ENCODE data around the gene CCR5.

The CCR5 gene

GRCh38 chr3:46407970-46408369 lies 37.2 kb downstream of the CCR5 start:
- H3K9ac ChIP-seq (ENCODE audit: low read length): no peak overlapping the region
- no peak overlapping the region for H4K5ac ChIP-seq (ENCODE audit: low read length)
- H3K18ac ChIP-seq (ENCODE audit: low read length): no peak overlapping the region
- H3K79me2 ChIP-seq (ENCODE audit: control insufficient read depth, insufficient read depth, low read length): no peaks in the 10 kb centered on the region
- H3K23ac ChIP-seq (ENCODE audit: low read length): no peak overlapping the region
- no peak overlapping the region for H3K4me3 ChIP-seq (ENCODE audit: low read length)
- no peak overlapping the region for H3K56ac ChIP-seq (ENCODE audit: low read length)
- no peaks in the 10 kb centered on the region for H3K27me3 ChIP-seq (ENCODE audit: insufficient read depth, low read length, poor library complexity)
- no peak overlapping the region for H4K8ac ChIP-seq (ENCODE audit: low read depth, low read length)
- no CpG with 5 or more reads among the region's 7 CpGs for WGBS (ENCODE audit: extremely low coverage, insufficient coverage, low lambda C conversion rate)
- no peak overlapping the region for H2BK5ac ChIP-seq (ENCODE audit: low read length)
- H3K4me2 ChIP-seq (ENCODE audit: low read length): no peak overlapping the region
- H2BK120ac ChIP-seq (ENCODE audit: low read depth, low read length): no peak overlapping the region
- no peaks in the 10 kb centered on the region for H3K79me1 ChIP-seq (ENCODE audit: low read length)
- no peak overlapping the region for H2BK15ac ChIP-seq (replicated peaks; ENCODE audit: low read depth)
- no peak overlapping the region for H2AK5ac ChIP-seq (ENCODE audit: low read length)
- H3K27ac ChIP-seq (ENCODE audit: low read depth, low read length): no peak overlapping the region
- no peak for DNase-seq
- H3K4me1 ChIP-seq (ENCODE audit: control insufficient read depth, low read depth, low read length): no peaks in the 10 kb centered on the region
- no peak overlapping the region for H3K4ac ChIP-seq (ENCODE audit: low read depth, low read length)
- no peaks in the 10 kb centered on the region for H3K36me3 ChIP-seq (ENCODE audit: control insufficient read depth, insufficient read depth, low read length)

GRCh38 chr3:46408853-46409252 lies 38.1 kb downstream of the CCR5 start:
- no peak overlapping the region for H2BK15ac ChIP-seq (replicated peaks; ENCODE audit: low read depth)
- no CpG with 5 or more reads among the region's 7 CpGs for WGBS (ENCODE audit: extremely low coverage, insufficient coverage, low lambda C conversion rate)
- H3K56ac ChIP-seq (ENCODE audit: low read length): no peak overlapping the region
- H3K4ac ChIP-seq (ENCODE audit: low read depth, low read length): no peak overlapping the region
- no peak overlapping the region for H4K5ac ChIP-seq (ENCODE audit: low read length)
- no peaks in the 10 kb centered on the region for H3K36me3 ChIP-seq (ENCODE audit: control insufficient read depth, insufficient read depth, low read length)
- no peak overlapping the region for H2BK120ac ChIP-seq (ENCODE audit: low read depth, low read length)
- H3K79me1 ChIP-seq (ENCODE audit: low read length): no peaks in the 10 kb centered on the region
- H3K27me3 ChIP-seq (ENCODE audit: insufficient read depth, low read length, poor library complexity): no peaks in the 10 kb centered on the region
- H3K4me3 ChIP-seq (ENCODE audit: low read length): no peak overlapping the region
- DNase-seq: no peak
- no peak overlapping the region for H3K27ac ChIP-seq (ENCODE audit: low read depth, low read length)
- no peak overlapping the region for H4K8ac ChIP-seq (ENCODE audit: low read depth, low read length)
- H3K79me2 ChIP-seq (ENCODE audit: control insufficient read depth, insufficient read depth, low read length): no peaks in the 10 kb centered on the region
- H2BK5ac ChIP-seq (ENCODE audit: low read length): no peak overlapping the region
- H3K18ac ChIP-seq (ENCODE audit: low read length): no peak overlapping the region
- no peak overlapping the region for H2AK5ac ChIP-seq (ENCODE audit: low read length)
- H3K23ac ChIP-seq (ENCODE audit: low read length): no peak overlapping the region
- no peak overlapping the region for H3K4me2 ChIP-seq (ENCODE audit: low read length)
- no peak overlapping the region for H3K9ac ChIP-seq (ENCODE audit: low read length)
- H3K4me1 ChIP-seq (ENCODE audit: control insufficient read depth, low read depth, low read length): no peaks in the 10 kb centered on the region

DNA sequence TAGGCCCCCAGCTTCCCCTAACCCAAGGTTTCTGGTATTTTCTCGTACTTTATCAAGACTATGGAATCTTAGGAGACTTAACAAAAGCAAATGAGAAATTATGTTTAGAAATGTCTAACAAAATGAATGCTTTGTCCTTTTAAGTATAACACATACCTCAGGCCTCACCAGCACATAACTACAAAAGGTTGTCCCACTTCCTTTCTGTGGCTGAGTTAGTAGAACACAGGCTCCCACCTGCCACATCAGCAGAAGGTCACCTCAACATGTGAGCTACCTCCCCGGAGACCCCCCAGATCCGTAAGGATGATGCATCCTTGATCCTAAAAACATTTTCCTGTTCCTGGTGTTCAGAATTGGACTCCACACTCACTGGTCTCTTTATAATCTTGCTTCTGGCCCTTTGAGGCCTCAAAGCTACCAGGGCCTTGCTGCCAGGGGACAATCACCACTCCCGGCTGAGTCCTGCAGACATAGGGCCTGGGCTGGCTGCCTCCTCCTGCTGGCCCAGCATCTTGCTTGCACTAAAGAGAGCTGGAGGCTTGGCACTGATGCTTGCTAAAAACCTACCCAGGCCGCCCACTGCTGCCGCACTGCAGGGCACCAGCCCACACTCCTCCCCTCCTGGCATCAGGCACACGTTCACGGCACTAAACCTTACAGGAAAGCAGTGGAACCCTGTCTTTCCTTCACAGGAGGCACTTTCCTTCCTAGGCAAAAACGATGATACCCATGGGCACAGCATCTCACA lies 39.2 kb downstream of the CCR5 start:
- H3K27ac ChIP-seq (ENCODE audit: low read depth, low read length): no peak overlapping the region
- no CpG with 5 or more reads among the region's 9 CpGs for WGBS (ENCODE audit: extremely low coverage, insufficient coverage, low lambda C conversion rate)
- H2AK5ac ChIP-seq (ENCODE audit: low read length): no peak overlapping the region
- H3K18ac ChIP-seq (ENCODE audit: low read length): no peak overlapping the region
- no peak overlapping the region for H3K4ac ChIP-seq (ENCODE audit: low read depth, low read length)
- H3K4me2 ChIP-seq (ENCODE audit: low read length): no peak overlapping the region
- no peaks in the 10 kb centered on the region for H3K36me3 ChIP-seq (ENCODE audit: control insufficient read depth, insufficient read depth, low read length)
- H2BK15ac ChIP-seq (replicated peaks; ENCODE audit: low read depth): no peak overlapping the region
- no peak overlapping the region for H2BK5ac ChIP-seq (ENCODE audit: low read length)
- no peak overlapping the region for H4K5ac ChIP-seq (ENCODE audit: low read length)
- no peaks in the 10 kb centered on the region for H3K79me1 ChIP-seq (ENCODE audit: low read length)
- DNase-seq: no peak
- H3K27me3 ChIP-seq (ENCODE audit: insufficient read depth, low read length, poor library complexity): no peaks in the 10 kb centered on the region
- H2BK120ac ChIP-seq (ENCODE audit: low read depth, low read length): no peak overlapping the region
- H3K9ac ChIP-seq (ENCODE audit: low read length): no peak overlapping the region
- H3K4me3 ChIP-seq (ENCODE audit: low read length): no peak overlapping the region
- no peak overlapping the region for H4K8ac ChIP-seq (ENCODE audit: low read depth, low read length)
- no peaks in the 10 kb centered on the region for H3K4me1 ChIP-seq (ENCODE audit: control insufficient read depth, low read depth, low read length)
- no peak overlapping the region for H3K23ac ChIP-seq (ENCODE audit: low read length)
- H3K79me2 ChIP-seq (ENCODE audit: control insufficient read depth, insufficient read depth, low read length): no peaks in the 10 kb centered on the region
- no peak overlapping the region for H3K56ac ChIP-seq (ENCODE audit: low read length)

GRCh38 chr3:46410669-46411068 lies 39.9 kb downstream of the CCR5 start:
- Histone ChIP-seq H2BK5ac (ENCODE audit: low read length) (no peak overlapping the region), H2BK15ac (replicated peaks; ENCODE audit: low read depth) (no peak overlapping the region), H3K4me2 (ENCODE audit: low read length) (no peak overlapping the region), H3K27ac (ENCODE audit: low read depth, low read length) (no peak overlapping the region), H3K79me1 (ENCODE audit: low read length) (no peaks in the 10 kb centered on the region), H3K27me3 (ENCODE audit: insufficient read depth, low read length, poor library complexity) (no peaks in the 10 kb centered on the region), H3K4me3 (ENCODE audit: low read length) (no peak overlapping the region), H3K56ac (ENCODE audit: low read length) (no peak overlapping the region), H2AK5ac (ENCODE audit: low read length) (no peak overlapping the region), H4K5ac (ENCODE audit: low read length) (no peak overlapping the region), H3K9ac (ENCODE audit: low read length) (no peak overlapping the region), H4K8ac (ENCODE audit: low read depth, low read length) (no peak overlapping the region), H3K36me3 (ENCODE audit: control insufficient read depth, insufficient read depth, low read length) (no peaks in the 10 kb centered on the region), H2BK120ac (ENCODE audit: low read depth, low read length) (no peak overlapping the region), H3K79me2 (ENCODE audit: control insufficient read depth, insufficient read depth, low read length) (no peaks in the 10 kb centered on the region), H3K18ac (ENCODE audit: low read length) (no peak overlapping the region), H3K4ac (ENCODE audit: low read depth, low read length) (no peak overlapping the region), H3K23ac (ENCODE audit: low read length) (no peak overlapping the region), H3K4me1 (ENCODE audit: control insufficient read depth, low read depth, low read length) (no peaks in the 10 kb centered on the region)
- no peak for DNase-seq
- WGBS (ENCODE audit: extremely low coverage, insufficient coverage, low lambda C conversion rate): no CpG with 5 or more reads among the region's 2 CpGs

DNA sequence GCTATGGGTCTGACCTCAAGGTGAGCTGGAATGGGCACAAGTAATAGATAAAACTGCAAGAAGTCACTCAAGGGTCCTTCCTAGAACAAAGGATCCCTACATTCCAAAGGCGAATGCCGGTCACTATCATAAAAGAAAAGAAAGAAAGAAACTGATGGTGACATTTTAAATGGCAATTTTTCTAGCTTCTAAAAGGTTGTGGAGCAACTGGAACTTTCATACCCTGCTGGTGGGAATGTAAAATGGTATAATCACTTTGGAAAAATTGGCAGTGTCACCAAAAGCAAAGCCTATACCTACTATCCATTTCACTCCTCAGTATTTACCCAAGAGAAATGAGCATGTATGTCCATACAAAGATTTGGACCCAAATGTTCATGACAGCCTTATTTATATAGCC lies 40.5 kb downstream of the CCR5 start:
- no CpG with 5 or more reads among the region's 2 CpGs for WGBS (ENCODE audit: extremely low coverage, insufficient coverage, low lambda C conversion rate)

GRCh38 chr3:46412786-46413298 lies 42.1 kb downstream of the CCR5 start:
- no peak overlapping the region for H3K27ac ChIP-seq (ENCODE audit: low read depth, low read length)
- no peak for DNase-seq

More for the DNA sequence above, 40.5 kb downstream of the CCR5 start:
- no peak overlapping the region for H2BK15ac ChIP-seq (replicated peaks; ENCODE audit: low read depth)
- no peaks in the 10 kb centered on the region for H3K4me1 ChIP-seq (ENCODE audit: control insufficient read depth, low read depth, low read length)
- H3K4me3 ChIP-seq (ENCODE audit: low read length): no peak overlapping the region
- no peak overlapping the region for H3K4ac ChIP-seq (ENCODE audit: low read depth, low read length)
- H3K4me2 ChIP-seq (ENCODE audit: low read length): no peak overlapping the region
- no peak overlapping the region for H3K23ac ChIP-seq (ENCODE audit: low read length)
- no peak overlapping the region for H3K9ac ChIP-seq (ENCODE audit: low read length)
- no peak for DNase-seq
- no peak overlapping the region for H3K18ac ChIP-seq (ENCODE audit: low read length)
- H2AK5ac ChIP-seq (ENCODE audit: low read length): no peak overlapping the region
- no peak overlapping the region for H2BK5ac ChIP-seq (ENCODE audit: low read length)
- H3K36me3 ChIP-seq (ENCODE audit: control insufficient read depth, insufficient read depth, low read length): no peaks in the 10 kb centered on the region
- no peak overlapping the region for H4K8ac ChIP-seq (ENCODE audit: low read depth, low read length)
- H3K27me3 ChIP-seq (ENCODE audit: insufficient read depth, low read length, poor library complexity): no peaks in the 10 kb centered on the region
- no peak overlapping the region for H3K56ac ChIP-seq (ENCODE audit: low read length)
- H4K5ac ChIP-seq (ENCODE audit: low read length): no peak overlapping the region
- H3K79me1 ChIP-seq (ENCODE audit: low read length): no peaks in the 10 kb centered on the region
- H3K27ac ChIP-seq (ENCODE audit: low read depth, low read length): no peak overlapping the region
- H3K79me2 ChIP-seq (ENCODE audit: control insufficient read depth, insufficient read depth, low read length): no peaks in the 10 kb centered on the region
- H2BK120ac ChIP-seq (ENCODE audit: low read depth, low read length): no peak overlapping the region

More at GRCh38 chr3:46412786-46413298, 42.1 kb downstream of the CCR5 start:
- Histone ChIP-seq H2AK5ac (ENCODE audit: low read length) (no peak overlapping the region), H3K4ac (ENCODE audit: low read depth, low read length) (no peak overlapping the region), H3K4me1 (ENCODE audit: control insufficient read depth, low read depth, low read length) (peaks cover 4% of the 10 kb centered on the region), H3K79me1 (ENCODE audit: low read length) (no peaks in the 10 kb centered on the region), H3K9ac (ENCODE audit: low read length) (no peak overlapping the region), H3K23ac (ENCODE audit: low read length) (no peak overlapping the region), H3K79me2 (ENCODE audit: control insufficient read depth, insufficient read depth, low read length) (no peaks in the 10 kb centered on the region), H2BK15ac (replicated peaks; ENCODE audit: low read depth) (no peak overlapping the region), H3K36me3 (ENCODE audit: control insufficient read depth, insufficient read depth, low read length) (no peaks in the 10 kb centered on the region), H3K56ac (ENCODE audit: low read length) (no peak overlapping the region), H3K18ac (ENCODE audit: low read length) (no peak overlapping the region), H4K5ac (ENCODE audit: low read length) (no peak overlapping the region), H3K4me3 (ENCODE audit: low read length) (no peak overlapping the region), H2BK120ac (ENCODE audit: low read depth, low read length) (no peak overlapping the region), H4K8ac (ENCODE audit: low read depth, low read length) (no peak overlapping the region), H3K27me3 (ENCODE audit: insufficient read depth, low read length, poor library complexity) (no peaks in the 10 kb centered on the region), H2BK5ac (ENCODE audit: low read length) (no peak overlapping the region), H3K4me2 (ENCODE audit: low read length) (no peak overlapping the region)
- no CpG with 5 or more reads among the region's 3 CpGs for WGBS (ENCODE audit: extremely low coverage, insufficient coverage, low lambda C conversion rate)
